HUES64 (cell line): ENCODE measurements around the gene SPEG.

Experiments
- H3K27ac ChIP-seq: 2 replicates; pipeline ENCODE4 v1.7.0; 2013; ENCODE audit warnings: low read depth, low read length, inconsistent platforms
- H3K27me3 ChIP-seq: 2 replicates; pipeline ENCODE4 v1.6.1; 2013; ENCODE audit warnings: mild to moderate bottlenecking, low read length; ENCODE audit not compliant: insufficient read depth
- H3K36me3 ChIP-seq: 2 replicates; pipeline ENCODE4 v1.6.1; 2013; ENCODE audit warnings: mild to moderate bottlenecking, low read length; ENCODE audit not compliant: insufficient read depth
- H3K4me1 ChIP-seq: 2 replicates; pipeline ENCODE4 v1.6.1; 2013; ENCODE audit warnings: mild to moderate bottlenecking, low read length, moderate library complexity; ENCODE audit not compliant: insufficient read depth
- H3K4me3 ChIP-seq: 2 replicates; pipeline ENCODE4 v1.5.1; 2013; ENCODE audit warnings: mild to moderate bottlenecking, low read length, moderate library complexity
- H3K9ac ChIP-seq: 2 replicates; pipeline ENCODE4 v1.6.1; 2013; ENCODE audit warnings: mild to moderate bottlenecking, low read depth, low read length
- H3K9me3 ChIP-seq: 2 replicates; pipeline ENCODE4 v1.6.1; 2013; ENCODE audit warnings: low read depth, low read length; ENCODE audit not compliant: insufficient read depth
- WGBS: fragments of 150-250, 120-280 bp; methylation state at CpG from one replicate; pipeline ENCODE4 v1.1.7; 2013; ENCODE audit warnings: missing lambda C conversion rate; 5-methylcytosine and 5-hydroxymethylcytosine counted together

The SPEG gene

GRCh38 chr2:219536425-219536824 is 101.8 kb downstream of the SPEG start:
- no peak overlapping the region for H3K27ac ChIP-seq
- H3K36me3 ChIP-seq, result peaks cover 20% of the 10 kb centered on the region
- H3K9ac ChIP-seq, result no peak overlapping the region
- H3K4me1 ChIP-seq, result peaks cover 16% of the 10 kb centered on the region
- H3K9me3 ChIP-seq, result no peaks in the 10 kb centered on the region
- 91% methylated on average over 16 of the region's 16 CpGs for WGBS
- H3K4me3 ChIP-seq, result no peak overlapping the region
- no peaks in the 10 kb centered on the region for H3K27me3 ChIP-seq

- WGBS, result 84% methylated on average over 9 of the region's 9 CpGs
- Histone ChIP-seq H3K36me3 (peaks cover 21% of the 10 kb centered on the region), H3K9ac (no peak overlapping the region), H3K4me3 (no peak overlapping the region), H3K9me3 (no peaks in the 10 kb centered on the region), H3K27me3 (peaks cover 1% of the 10 kb centered on the region; the same call in 1 of the 2 replicates), H3K4me1 (peaks cover 16% of the 10 kb centered on the region), H3K27ac (no peak overlapping the region)
Measured at GRCh38 chr2:219536967-219537366, 102.3 kb downstream of the SPEG start.

GRCh38 chr2:219537657-219538488 is 103.2 kb downstream of the SPEG start:
- 46% methylated on average over 13 of the region's 15 CpGs for WGBS
- peaks cover 21% of the 10 kb centered on the region for H3K36me3 ChIP-seq
- H3K9ac ChIP-seq, result no peak overlapping the region
- H3K4me3 ChIP-seq, result no peak overlapping the region
- H3K27ac ChIP-seq, result no peak overlapping the region; the same call in 1 of the 2 replicates
- peaks cover 16% of the 10 kb centered on the region for H3K4me1 ChIP-seq
- no peaks in the 10 kb centered on the region for H3K9me3 ChIP-seq
- H3K27me3 ChIP-seq, result peaks cover 10% of the 10 kb centered on the region; the same call in 1 of the 2 replicates

- H3K27me3 ChIP-seq, result peaks cover 10% of the 10 kb centered on the region; the same call in 1 of the 2 replicates
- 66% methylated on average over 6 of the region's 6 CpGs for WGBS
- H3K9ac ChIP-seq, result no peak overlapping the region
- no peaks in the 10 kb centered on the region for H3K9me3 ChIP-seq
- peaks cover 16% of the 10 kb centered on the region for H3K4me1 ChIP-seq
- H3K27ac ChIP-seq, result no peak overlapping the region; the same call in 1 of the 2 replicates
- H3K36me3 ChIP-seq, result peaks cover 21% of the 10 kb centered on the region
- no peak overlapping the region for H3K4me3 ChIP-seq
Measured at GRCh38 chr2:219538504-219538951, 103.9 kb downstream of the SPEG start.

GRCh38 chr2:219538956-219539788 is 104.5 kb downstream of the SPEG start:
- WGBS, result 90% methylated on average over 32 of the region's 32 CpGs
- Histone ChIP-seq H3K9me3 (no peaks in the 10 kb centered on the region), H3K36me3 (peaks cover 21% of the 10 kb centered on the region), H3K4me1 (peaks cover 16% of the 10 kb centered on the region), H3K27ac (no peak overlapping the region; the same call in 1 of the 2 replicates), H3K9ac (no peak overlapping the region), H3K4me3 (no peak overlapping the region), H3K27me3 (peaks cover 11% of the 10 kb centered on the region; the same call in 1 of the 2 replicates)

GRCh38 chr2:219539926-219540678 is 105.5 kb downstream of the SPEG start:
- Histone ChIP-seq H3K4me3 (no peak overlapping the region), H3K27me3 (peaks cover 20% of the 10 kb centered on the region; the same call in 1 of the 2 replicates), H3K9me3 (no peaks in the 10 kb centered on the region), H3K9ac (no peak overlapping the region), H3K4me1 (peaks cover 16% of the 10 kb centered on the region), H3K27ac (no peak overlapping the region), H3K36me3 (peaks cover 21% of the 10 kb centered on the region)
- WGBS, result 95% methylated on average over 46 of the region's 46 CpGs

GRCh38 chr2:219540784-219541504 is 106.3 kb downstream of the SPEG start:
- Histone ChIP-seq H3K4me3 (no peak overlapping the region), H3K4me1 (peaks cover 16% of the 10 kb centered on the region), H3K9ac (no peak overlapping the region), H3K36me3 (peaks cover 21% of the 10 kb centered on the region), H3K27ac (no peak overlapping the region), H3K9me3 (no peaks in the 10 kb centered on the region), H3K27me3 (peaks cover 27% of the 10 kb centered on the region)
- WGBS, result 95% methylated on average over 11 of the region's 12 CpGs

GRCh38 chr2:219541611-219542180 is 107.1 kb downstream of the SPEG start:
- H3K9me3 ChIP-seq, result no peaks in the 10 kb centered on the region
- H3K9ac ChIP-seq, result no peak overlapping the region
- WGBS, result 5% methylated on average over 48 of the region's 48 CpGs
- H3K4me3 ChIP-seq, result peak overlapping the region; percentile 89
- H3K36me3 ChIP-seq, result peaks cover 21% of the 10 kb centered on the region
- H3K27me3 ChIP-seq, result peaks cover 27% of the 10 kb centered on the region
- peaks cover 16% of the 10 kb centered on the region for H3K4me1 ChIP-seq
- no peak overlapping the region for H3K27ac ChIP-seq

GRCh38 chr2:219542931-219543595 is 108.4 kb downstream of the SPEG start:
- Histone ChIP-seq H3K36me3 (peaks cover 21% of the 10 kb centered on the region), H3K4me1 (peaks cover 9% of the 10 kb centered on the region), H3K4me3 (peak overlapping the region; percentile 89), H3K27ac (peak overlapping the region; percentile 70; the same call in 1 of the 2 replicates), H3K9me3 (no peaks in the 10 kb centered on the region), H3K27me3 (peaks cover 27% of the 10 kb centered on the region), H3K9ac (peak overlapping the region; percentile 71)
- WGBS, result under 1% methylated on average over 66 of the region's 66 CpGs
